ENCODE data around the gene HAPSTR1. TPM values are rescaled to one million over a fixed set of nuclear protein-coding genes. Genes with fewer than 3 reads are reported as not detected.

HAPSTR1 gene
- total and polyA plus RNA-seq, 2 experiments from 2014 or later: 9.5 to 66.0 TPM

DNA sequence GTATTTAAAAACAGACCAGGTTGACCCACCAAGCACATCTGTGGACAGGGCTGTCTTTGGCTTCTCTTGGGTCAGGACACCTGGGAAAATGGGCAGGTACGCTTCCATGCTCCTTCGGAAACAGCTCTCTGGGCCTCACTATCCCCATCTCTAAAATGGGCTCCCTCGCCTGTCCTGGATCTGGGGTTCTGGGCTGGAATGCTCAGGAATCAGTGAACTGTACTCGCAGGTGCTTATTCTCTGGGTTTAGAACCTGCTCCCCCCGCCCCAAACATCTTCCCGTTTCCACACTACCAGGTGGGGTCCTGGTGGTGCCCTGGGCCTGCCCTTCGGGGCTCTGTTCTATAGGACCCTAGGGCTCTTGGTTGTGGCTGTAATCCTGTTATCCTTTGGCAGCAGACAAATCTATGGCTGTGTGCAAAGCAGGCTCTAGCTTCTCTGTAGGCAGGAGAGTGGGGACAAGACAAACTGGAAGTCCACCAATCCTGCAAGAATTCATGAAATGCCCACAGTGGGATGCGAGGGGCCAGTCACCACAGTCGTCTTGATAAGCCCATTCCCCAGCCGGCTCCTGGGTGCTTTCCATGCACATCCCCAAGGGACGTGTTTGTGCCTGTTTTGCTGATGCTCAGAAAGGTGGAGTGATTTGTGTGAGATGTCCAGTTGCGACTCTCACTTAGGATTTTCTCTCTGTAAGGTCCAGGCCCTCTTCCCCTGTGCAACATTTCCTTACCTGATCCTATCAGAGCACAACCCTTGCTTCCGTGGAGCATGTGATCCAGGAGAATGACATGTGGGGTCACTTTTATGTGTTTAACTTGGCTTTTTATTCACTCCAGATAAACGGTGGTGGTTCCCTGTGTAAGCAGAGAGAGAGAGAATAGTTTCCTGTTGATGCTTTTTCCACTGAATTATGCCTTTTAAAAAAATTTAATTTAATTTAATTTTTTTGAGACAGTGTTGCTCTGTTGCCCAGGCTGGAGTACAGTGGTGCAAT is 37.2 kb downstream of the HAPSTR1 start:
- no peak overlapping the region for H3K4me2 ChIP-seq
- ATAC-seq (no peak), DNase-seq (ENCODE audit: low spot score) (no peak)
- H3K27ac ChIP-seq (ENCODE audit: low read depth): 0 out of 2 replicates have a peak overlapping the region, but pooled peaks have one; percentile 6
- peak overlapping the region; percentile 70; the same call in 1 of the 2 replicates for H3K27ac Mint-ChIP-seq
- no peaks in the 10 kb centered on the region for H3K36me3 ChIP-seq (ENCODE audit: insufficient read depth)
- no peaks in the 10 kb centered on the region for H3K9me3 Mint-ChIP-seq
- no peak overlapping the region for H3K4me3 ChIP-seq
- H3K4me3 Mint-ChIP-seq: no peak overlapping the region
- peaks cover 19% of the 10 kb centered on the region for H3K4me1 ChIP-seq (ENCODE audit: insufficient read depth)
- H4K20me1 ChIP-seq (replicated peaks; ENCODE audit: insufficient read depth): peaks cover 28% of the 10 kb centered on the region
- no peaks in the 10 kb centered on the region for H3K9me2 ChIP-seq (ENCODE audit: insufficient read depth)
- no peak overlapping the region for H2AFZ ChIP-seq
- peaks cover 17% of the 10 kb centered on the region for H3K36me3 Mint-ChIP-seq (ENCODE audit: low read depth)
- peaks cover 34% of the 10 kb centered on the region for H3K79me2 ChIP-seq (replicated peaks; ENCODE audit: insufficient read depth)
- peaks cover 14% of the 10 kb centered on the region for H3K27me3 Mint-ChIP-seq (ENCODE audit: insufficient read depth, low read depth, poor library complexity)
- TF ChIP-seq ZNF114 (CRISPR knock-in tag; IDR thresholded peaks at IDR 0.05): no peak
- no peak for TF ChIP-seq CREB1 (CRISPR knock-in tag; IDR thresholded peaks at IDR 0.05; ENCODE audit: low read depth)
- TF ChIP-seq, protein P1, sequence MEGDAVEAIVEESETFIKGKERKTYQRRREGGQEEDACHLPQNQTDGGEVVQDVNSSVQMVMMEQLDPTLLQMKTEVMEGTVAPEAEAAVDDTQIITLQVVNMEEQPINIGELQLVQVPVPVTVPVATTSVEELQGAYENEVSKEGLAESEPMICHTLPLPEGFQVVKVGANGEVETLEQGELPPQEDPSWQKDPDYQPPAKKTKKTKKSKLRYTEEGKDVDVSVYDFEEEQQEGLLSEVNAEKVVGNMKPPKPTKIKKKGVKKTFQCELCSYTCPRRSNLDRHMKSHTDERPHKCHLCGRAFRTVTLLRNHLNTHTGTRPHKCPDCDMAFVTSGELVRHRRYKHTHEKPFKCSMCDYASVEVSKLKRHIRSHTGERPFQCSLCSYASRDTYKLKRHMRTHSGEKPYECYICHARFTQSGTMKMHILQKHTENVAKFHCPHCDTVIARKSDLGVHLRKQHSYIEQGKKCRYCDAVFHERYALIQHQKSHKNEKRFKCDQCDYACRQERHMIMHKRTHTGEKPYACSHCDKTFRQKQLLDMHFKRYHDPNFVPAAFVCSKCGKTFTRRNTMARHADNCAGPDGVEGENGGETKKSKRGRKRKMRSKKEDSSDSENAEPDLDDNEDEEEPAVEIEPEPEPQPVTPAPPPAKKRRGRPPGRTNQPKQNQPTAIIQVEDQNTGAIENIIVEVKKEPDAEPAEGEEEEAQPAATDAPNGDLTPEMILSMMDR (conservative IDR thresholded peaks at IDR 0.05; ENCODE audit: low read depth in 2 of 2): no peak
- TF ChIP-seq, protein P2, sequence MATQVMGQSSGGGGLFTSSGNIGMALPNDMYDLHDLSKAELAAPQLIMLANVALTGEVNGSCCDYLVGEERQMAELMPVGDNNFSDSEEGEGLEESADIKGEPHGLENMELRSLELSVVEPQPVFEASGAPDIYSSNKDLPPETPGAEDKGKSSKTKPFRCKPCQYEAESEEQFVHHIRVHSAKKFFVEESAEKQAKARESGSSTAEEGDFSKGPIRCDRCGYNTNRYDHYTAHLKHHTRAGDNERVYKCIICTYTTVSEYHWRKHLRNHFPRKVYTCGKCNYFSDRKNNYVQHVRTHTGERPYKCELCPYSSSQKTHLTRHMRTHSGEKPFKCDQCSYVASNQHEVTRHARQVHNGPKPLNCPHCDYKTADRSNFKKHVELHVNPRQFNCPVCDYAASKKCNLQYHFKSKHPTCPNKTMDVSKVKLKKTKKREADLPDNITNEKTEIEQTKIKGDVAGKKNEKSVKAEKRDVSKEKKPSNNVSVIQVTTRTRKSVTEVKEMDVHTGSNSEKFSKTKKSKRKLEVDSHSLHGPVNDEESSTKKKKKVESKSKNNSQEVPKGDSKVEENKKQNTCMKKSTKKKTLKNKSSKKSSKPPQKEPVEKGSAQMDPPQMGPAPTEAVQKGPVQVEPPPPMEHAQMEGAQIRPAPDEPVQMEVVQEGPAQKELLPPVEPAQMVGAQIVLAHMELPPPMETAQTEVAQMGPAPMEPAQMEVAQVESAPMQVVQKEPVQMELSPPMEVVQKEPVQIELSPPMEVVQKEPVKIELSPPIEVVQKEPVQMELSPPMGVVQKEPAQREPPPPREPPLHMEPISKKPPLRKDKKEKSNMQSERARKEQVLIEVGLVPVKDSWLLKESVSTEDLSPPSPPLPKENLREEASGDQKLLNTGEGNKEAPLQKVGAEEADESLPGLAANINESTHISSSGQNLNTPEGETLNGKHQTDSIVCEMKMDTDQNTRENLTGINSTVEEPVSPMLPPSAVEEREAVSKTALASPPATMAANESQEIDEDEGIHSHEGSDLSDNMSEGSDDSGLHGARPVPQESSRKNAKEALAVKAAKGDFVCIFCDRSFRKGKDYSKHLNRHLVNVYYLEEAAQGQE (IDR thresholded peaks at IDR 0.05; ENCODE audit: unreplicated experiment): no peak
- no peak for TF ChIP-seq EZH2 (IDR thresholded peaks at IDR 0.05; ENCODE audit: low read depth, unreplicated experiment)
- no peak for TF ChIP-seq STAT1 (IDR thresholded peaks at IDR 0.05; ENCODE audit: unreplicated experiment)
- TF ChIP-seq, protein P3, sequence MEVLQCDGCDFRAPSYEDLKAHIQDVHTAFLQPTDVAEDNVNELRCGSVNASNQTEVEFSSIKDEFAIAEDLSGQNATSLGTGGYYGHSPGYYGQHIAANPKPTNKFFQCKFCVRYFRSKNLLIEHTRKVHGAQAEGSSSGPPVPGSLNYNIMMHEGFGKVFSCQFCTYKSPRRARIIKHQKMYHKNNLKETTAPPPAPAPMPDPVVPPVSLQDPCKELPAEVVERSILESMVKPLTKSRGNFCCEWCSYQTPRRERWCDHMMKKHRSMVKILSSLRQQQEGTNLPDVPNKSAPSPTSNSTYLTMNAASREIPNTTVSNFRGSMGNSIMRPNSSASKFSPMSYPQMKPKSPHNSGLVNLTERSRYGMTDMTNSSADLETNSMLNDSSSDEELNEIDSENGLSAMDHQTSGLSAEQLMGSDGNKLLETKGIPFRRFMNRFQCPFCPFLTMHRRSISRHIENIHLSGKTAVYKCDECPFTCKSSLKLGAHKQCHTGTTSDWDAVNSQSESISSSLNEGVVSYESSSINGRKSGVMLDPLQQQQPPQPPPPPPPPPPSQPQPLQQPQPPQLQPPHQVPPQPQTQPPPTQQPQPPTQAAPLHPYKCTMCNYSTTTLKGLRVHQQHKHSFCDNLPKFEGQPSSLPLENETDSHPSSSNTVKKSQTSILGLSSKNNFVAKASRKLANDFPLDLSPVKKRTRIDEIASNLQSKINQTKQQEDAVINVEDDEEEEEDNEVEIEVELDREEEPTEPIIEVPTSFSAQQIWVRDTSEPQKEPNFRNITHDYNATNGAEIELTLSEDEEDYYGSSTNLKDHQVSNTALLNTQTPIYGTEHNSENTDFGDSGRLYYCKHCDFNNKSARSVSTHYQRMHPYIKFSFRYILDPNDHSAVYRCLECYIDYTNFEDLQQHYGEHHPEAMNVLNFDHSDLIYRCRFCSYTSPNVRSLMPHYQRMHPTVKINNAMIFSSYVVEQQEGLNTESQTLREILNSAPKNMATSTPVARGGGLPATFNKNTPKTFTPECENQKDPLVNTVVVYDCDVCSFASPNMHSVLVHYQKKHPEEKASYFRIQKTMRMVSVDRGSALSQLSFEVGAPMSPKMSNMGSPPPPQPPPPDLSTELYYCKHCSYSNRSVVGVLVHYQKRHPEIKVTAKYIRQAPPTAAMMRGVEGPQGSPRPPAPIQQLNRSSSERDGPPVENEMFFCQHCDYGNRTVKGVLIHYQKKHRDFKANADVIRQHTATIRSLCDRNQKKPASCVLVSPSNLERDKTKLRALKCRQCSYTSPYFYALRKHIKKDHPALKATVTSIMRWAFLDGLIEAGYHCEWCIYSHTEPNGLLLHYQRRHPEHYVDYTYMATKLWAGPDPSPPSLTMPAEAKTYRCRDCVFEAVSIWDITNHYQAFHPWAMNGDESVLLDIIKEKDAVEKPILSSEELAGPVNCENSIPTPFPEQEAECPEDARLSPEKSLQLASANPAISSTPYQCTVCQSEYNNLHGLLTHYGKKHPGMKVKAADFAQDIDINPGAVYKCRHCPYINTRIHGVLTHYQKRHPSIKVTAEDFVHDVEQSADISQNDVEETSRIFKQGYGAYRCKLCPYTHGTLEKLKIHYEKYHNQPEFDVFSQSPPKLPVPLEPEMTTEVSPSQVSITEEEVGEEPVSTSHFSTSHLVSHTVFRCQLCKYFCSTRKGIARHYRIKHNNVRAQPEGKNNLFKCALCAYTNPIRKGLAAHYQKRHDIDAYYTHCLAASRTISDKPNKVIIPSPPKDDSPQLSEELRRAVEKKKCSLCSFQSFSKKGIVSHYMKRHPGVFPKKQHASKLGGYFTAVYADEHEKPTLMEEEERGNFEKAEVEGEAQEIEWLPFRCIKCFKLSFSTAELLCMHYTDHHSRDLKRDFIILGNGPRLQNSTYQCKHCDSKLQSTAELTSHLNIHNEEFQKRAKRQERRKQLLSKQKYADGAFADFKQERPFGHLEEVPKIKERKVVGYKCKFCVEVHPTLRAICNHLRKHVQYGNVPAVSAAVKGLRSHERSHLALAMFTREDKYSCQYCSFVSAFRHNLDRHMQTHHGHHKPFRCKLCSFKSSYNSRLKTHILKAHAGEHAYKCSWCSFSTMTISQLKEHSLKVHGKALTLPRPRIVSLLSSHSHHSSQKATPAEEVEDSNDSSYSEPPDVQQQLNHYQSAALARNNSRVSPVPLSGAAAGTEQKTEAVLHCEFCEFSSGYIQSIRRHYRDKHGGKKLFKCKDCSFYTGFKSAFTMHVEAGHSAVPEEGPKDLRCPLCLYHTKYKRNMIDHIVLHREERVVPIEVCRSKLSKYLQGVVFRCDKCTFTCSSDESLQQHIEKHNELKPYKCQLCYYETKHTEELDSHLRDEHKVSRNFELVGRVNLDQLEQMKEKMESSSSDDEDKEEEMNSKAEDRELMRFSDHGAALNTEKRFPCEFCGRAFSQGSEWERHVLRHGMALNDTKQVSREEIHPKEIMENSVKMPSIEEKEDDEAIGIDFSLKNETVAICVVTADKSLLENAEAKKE (CRISPR knock-in tag; IDR thresholded peaks at IDR 0.05): no peak
- no peak for TF ChIP-seq ZNF331 (CRISPR knock-in tag; IDR thresholded peaks at IDR 0.05; ENCODE audit: low read depth)
- no peak for TF ChIP-seq NANOG (IDR thresholded peaks at IDR 0.05; ENCODE audit: borderline replicate concordance)
- no peak for TF ChIP-seq EZH2phosphoT487 (IDR thresholded peaks at IDR 0.05; ENCODE audit: unreplicated experiment)
- TF ChIP-seq, protein P4, sequence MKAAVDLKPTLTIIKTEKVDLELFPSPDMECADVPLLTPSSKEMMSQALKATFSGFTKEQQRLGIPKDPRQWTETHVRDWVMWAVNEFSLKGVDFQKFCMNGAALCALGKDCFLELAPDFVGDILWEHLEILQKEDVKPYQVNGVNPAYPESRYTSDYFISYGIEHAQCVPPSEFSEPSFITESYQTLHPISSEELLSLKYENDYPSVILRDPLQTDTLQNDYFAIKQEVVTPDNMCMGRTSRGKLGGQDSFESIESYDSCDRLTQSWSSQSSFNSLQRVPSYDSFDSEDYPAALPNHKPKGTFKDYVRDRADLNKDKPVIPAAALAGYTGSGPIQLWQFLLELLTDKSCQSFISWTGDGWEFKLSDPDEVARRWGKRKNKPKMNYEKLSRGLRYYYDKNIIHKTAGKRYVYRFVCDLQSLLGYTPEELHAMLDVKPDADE (IDR thresholded peaks at IDR 0.05): no peak
- peaks cover 34% of the 10 kb centered on the region for H3K4me1 Mint-ChIP-seq
- H3K27me3 ChIP-seq (ENCODE audit: insufficient read depth): no peaks in the 10 kb centered on the region
- no peaks in the 10 kb centered on the region for H3F3A ChIP-seq (replicated peaks; ENCODE audit: low read depth)
